MM.1S (cell line): ENCODE measurements around the gene PLA2G6.

Source experiments
- EZH2 ChIP-seq: fragments of 300-600 bp; sonication (generic); optimal IDR thresholded peaks from 2 replicates; pipeline ENCODE3; 2017; ENCODE audit warnings: low read depth, mild to moderate bottlenecking, antibody characterized with exemption, low read length, mixed read lengths
- EZH2phosphoT487 ChIP-seq: fragments of 300-600 bp; sonication (generic); IDR thresholded peaks from 2 replicates; pipeline ENCODE4 v1.6.1; 2018; ENCODE audit warnings: antibody characterized with exemption, low read length

DNA sequence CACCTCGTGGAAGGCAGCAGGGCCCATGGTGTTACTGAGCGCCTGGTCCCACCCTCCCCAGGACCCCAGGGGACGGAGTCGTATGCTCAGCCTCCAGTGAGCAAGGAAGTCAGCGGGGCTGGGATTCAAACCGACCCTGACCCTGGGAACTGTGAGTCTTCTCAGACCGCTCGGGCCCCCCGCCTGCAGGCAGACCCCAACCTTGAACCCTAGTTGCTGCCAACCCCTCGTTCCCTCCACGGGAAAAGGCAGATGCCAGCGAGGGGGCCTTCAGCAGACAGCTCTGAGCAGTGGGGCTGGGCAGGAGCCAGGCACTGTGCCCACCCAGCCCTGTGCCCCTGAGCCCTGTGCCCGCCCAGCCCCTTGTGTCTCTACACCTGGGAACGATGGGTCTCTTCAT, 104.0 kb downstream of the PLA2G6 start:
- TF ChIP-seq EZH2 (no peak), EZH2phosphoT487 (no peak)
